ENCODE measurements around the gene GBX1.

The GBX1 gene

DNA sequence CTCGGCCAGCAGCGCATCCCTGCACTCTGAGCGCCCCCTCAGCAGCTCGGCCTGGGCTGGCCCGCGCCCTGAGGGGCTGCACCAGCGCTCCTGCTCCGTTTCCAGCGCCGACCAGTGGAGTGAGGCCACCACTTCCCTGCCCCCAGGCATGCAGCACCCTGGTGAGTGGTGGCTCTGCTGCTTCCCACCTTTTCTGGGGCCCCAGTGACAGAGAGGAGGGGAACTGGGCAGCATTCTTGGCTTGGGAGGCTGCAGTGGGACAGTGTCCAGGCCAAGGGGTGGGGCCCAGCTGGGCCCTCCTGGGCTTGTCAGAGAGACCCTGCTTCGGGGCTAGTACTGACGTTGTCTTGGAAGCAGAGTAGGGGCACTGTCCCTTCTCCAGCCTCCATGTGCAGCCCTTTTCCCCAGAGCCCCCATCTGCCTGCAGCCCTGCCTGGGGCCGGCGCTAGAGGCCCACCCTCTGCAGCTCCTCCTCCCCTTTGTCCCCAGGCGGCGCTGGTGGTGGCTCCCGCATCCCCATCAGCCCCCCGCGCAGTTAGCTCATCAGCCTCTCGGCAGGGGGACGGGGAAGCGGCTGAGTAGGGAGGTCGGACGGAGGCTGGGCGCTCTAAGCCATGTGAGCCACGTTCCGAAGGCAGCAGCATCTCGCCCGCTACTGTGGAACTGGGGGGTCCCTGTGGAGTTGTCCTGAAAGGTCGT lies 29.2 kb downstream of the GBX1 start:
- DNase-seq: no peak

- no peak for DNase-seq
Observed at GRCh38 chr7:151137791-151138152, 29.7 kb downstream of the GBX1 start.

DNA sequence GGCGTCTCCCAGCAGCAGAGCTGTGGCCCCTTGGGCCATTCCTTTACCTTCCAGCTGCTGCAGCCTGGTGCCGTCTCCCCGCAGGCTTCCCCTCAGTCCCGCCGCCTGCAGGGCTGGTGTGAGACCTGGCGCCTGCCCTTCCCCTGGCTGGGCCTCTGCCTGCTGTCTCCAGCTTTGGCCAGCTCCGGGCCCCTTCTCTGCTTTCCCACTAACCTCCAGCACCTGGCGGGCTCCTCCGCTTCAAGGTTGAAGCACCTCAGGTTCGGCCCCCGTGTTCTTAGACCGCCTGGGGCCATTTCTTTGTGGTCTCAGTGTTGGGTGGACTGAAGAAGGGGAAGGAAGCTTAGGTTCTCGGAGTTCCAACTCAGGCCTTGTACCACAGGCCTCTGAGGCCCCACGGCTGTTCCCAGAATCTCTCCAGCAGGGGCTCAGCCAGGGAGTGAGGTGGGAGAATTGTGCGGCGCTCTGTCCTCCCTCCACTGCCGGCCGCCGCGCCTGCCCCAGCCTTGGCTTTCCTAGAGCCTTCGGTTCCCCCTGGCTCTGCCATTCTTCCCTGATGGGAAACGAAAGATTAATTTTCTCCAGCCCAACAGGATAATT lies 30.3 kb downstream of the GBX1 start:
- no peak for DNase-seq

DNA sequence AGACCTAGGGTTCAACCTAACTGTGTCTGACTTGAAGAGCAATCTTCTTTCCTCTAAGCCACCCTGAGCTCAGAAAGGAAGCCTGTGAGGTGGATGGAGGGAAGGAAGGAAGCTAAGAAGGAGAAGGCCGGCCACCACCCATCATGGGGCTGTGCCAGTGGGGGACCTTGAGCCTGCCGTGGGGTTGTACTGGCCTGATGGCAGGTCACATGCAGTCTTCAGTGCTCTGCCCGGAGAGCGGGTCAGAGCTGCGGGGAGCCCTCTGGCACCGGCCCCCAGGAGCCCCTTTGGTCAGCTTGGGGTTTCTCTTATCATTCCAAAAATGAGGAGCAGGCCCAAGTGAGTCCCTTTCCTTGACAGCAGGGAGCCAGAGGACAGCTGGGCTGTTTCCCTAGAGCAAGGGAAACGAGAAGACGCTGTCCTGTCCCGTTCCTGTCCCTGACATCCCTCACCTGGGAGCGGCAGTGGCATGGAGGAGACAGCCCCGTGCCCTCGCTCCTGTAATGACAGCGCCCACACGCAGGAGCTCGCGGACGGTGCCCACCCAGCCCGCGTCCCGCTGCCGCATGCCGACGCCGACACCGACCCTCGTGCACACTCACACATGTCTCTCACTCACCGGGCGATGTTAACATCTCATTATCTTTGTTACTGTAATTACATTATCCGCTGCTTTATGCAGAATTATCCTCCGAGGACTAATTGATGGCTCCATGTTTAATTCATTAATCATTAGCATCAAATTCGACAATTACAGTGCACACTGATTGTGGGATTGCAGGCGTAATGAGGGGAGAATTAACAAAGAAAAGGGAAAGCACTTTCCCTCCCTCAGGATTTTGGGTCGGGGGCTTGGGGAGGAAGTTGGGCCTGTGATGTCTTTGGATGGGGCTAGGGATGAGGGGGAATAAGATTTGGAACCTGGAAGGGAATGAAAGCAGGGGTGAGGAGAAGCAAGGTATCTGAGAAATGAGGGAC lies 31.3 kb downstream of the GBX1 start:
- DNase-seq: no peak

GRCh38 chr7:151135525-151135845 lies 32.0 kb downstream of the GBX1 start:
- DNase-seq: no peak

- DNase-seq: no peak
Observed at GRCh38 chr7:151134743-151135524, 32.6 kb downstream of the GBX1 start.

DNA sequence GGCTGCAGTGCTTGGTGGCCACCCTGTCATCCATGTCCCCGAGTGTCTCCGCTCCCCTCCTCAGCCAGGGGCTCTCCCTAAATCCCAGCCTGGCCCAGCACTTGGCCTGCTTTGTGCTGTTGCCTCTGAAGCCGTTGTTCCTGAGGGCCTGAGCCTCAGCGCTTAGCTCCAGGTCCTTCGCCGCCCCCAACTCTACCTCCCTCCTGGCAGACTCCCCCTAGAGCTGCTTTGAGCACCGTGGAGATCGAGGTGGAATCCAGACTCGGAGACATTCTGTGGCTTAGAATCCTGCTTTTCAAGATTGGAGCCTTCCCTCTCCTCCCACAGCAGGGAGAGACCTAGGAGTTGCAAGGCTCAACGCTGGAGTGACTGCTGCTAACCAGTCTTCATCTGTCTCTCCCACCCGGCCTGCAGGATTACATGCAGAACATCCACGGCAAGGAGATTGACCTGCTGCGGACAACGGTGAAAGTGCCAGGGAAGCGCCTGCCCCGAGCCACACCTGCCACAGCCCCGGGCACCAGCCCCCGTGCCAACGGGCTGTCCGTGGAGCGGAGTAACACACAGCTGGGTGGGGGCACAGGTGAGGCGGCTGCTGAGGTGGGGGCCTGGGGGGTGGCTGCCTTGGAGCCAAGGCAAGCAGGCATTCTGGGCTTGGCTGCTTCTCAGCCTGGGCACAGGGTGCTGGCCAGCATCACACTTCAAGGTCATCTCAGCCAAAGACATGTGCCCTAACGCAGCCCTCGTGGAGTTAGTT lies 33.3 kb downstream of the GBX1 start:
- no peak for DNase-seq

GRCh38 chr7:151133266-151133985 lies 34.1 kb downstream of the GBX1 start:
- DNase-seq: no peak

DNA sequence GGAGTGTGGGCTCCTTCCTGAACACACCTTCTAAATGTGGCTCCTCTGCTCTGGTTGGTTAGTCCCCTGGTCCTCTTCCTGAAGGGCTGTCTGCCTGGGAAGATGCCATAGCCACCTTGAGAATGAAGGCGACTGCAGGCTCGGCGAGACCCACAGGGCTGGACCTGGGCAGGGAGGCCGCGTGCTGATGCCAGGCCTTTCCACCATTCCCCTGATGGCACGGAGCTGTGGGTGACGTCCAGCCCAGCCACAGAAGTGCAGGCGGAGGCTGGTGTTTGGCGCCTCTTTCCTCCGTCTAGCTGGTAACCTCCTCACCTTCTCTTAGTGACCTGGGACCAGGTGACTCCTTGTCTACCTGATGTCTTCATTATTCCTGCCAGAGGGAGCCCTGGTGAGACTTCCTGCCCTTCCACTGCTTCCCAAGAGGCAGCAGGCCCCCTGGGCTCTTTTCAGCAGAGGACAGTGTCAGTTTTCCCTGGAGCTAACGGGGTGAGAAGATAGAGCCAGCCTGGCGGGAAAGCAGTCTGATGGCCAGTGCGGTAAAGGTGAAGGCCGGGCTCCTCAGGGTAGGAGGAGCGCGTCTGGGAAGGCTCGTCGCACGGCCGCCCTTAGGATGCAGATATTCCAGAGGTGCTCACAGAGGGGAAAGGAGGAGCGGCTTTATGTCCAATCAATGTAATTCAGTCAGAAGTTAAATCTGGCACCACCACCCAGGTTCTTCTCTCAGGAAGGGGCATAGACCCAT lies 34.9 kb downstream of the GBX1 start:
- DNase-seq: no peak

DNA sequence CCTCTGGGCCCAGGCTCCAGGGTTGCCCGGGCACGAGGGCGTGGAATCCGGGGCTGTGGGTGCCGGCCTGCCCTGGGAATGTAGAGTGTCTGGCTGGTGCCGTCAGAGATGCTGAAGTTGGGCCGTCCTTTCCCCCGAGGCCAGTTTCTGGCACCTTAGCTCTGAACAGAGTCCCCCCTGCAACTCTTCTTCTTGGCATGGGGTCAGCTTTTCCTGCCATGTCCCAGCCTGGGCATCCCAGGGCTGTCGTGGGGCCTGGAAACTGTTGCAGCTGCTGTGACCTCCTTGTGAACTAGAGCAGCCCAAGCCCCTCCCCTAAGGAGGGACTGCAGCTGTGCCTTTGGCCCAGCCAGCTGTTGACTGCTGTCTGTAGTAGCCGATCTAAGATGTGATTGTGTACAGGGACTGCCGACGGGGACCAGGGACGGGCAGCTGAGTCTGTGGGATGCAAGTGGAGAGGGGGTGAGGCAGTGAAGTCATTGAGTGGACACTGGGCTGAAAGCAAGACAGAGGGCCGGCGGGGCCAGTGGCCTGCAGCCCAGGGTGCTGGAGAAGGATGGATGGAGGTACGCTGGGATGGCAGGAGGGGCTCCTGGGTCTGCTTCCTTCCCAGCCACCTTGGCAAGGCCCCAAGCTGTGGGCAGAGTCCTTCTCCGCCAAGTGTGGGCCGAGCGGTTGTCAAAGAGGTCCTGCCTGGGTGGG lies 35.8 kb downstream of the GBX1 start:
- no peak for DNase-seq

DNA sequence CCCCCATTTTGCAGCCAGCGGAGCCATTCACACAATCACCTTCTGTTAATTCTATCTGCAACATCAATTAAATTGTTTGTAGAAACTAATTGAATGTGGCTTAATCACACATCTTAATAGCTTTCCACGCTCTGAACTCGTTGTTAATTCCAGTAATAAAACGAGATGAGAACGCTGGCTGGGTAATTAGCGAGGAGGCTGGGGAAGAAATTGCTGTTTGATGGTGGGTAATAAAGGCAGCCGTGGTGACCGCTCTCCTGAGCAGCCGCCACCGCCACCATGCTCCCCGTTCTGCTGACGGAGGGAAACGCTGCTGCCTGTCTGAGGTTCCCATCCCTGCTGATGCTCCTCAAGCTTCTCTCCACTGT lies 36.3 kb downstream of the GBX1 start:
- no peak for DNase-seq

DNA sequence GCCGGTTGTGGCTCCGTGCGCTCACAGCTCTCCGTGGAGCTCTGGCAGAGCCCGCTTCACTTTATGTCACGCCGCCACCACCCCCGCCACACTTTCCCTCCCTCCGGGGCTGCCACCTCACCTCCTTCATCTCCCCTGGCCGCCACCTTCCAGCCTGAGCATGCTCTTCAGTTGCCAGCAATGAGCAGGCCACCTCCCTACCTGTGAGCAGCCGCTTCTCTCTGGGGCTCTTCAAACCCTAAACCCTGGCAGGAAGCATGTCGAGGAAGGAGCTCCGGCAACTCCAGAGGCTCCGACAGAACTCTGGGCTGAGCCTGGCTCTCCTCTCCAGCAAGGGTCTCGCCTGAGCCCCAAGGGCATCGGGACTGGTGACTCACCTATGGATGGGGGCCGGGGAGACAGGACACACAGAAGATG lies 36.7 kb downstream of the GBX1 start:
- no peak for DNase-seq

- DNase-seq: no peak
Observed at GRCh38 chr7:151129960-151130591, 37.4 kb downstream of the GBX1 start.

- DNase-seq: no peak
Observed at GRCh38 chr7:151129117-151129959, 38.2 kb downstream of the GBX1 start.

DNA sequence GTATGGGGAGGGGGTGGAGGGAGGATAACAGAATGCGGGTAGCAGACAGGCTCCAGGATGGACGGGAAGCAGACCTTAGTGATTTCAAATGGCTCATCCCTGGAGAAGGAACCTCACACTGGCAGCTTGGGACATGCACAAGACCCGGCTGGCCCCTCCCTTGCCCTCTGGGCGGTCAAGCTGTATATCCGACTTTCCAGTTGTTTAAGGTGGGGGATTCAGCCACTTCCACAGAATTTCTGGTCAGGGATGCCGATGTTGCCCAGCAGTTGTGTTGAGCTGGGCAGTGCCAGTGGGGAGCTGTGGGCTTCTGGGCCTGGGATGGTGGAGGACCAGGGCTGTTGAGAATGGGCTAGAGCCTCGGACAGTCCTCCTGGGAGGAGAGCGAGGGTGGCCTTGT lies 38.8 kb downstream of the GBX1 start:
- no peak for DNase-seq

- DNase-seq: no peak
Observed at GRCh38 chr7:151128144-151128543, 39.4 kb downstream of the GBX1 start.

DNA sequence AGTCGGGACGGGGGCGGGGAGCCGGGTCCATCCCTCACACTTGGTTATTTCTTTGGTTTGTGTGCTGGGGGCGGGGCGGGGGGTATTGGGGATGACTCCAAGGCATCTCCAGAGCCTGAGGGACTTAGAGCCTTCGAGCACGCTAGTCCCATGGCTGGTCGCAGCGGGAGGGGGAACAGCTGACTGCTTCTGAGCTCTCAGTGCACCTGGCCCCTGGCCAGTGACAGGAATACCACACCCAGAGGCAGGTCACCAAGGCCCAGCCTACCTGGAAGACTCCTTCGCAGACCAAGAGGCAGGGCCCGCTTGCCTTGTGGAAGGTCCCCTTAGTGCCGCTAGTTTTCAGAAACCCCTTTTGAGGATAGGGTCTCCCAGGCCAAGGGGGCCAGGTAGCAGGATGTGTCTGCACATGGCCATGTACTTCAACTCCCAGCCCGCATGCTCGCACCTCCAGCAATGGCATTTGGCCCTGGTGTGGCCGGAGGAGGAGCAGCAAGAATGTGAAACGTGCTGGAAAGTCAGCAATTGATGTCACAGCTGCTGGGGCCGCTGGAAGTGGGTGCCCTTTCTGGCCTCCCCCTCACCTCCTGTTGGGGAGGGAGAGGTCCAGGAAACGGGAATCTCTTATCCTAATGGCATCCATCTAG lies 40.9 kb downstream of the GBX1 start:
- no peak for DNase-seq

DNA sequence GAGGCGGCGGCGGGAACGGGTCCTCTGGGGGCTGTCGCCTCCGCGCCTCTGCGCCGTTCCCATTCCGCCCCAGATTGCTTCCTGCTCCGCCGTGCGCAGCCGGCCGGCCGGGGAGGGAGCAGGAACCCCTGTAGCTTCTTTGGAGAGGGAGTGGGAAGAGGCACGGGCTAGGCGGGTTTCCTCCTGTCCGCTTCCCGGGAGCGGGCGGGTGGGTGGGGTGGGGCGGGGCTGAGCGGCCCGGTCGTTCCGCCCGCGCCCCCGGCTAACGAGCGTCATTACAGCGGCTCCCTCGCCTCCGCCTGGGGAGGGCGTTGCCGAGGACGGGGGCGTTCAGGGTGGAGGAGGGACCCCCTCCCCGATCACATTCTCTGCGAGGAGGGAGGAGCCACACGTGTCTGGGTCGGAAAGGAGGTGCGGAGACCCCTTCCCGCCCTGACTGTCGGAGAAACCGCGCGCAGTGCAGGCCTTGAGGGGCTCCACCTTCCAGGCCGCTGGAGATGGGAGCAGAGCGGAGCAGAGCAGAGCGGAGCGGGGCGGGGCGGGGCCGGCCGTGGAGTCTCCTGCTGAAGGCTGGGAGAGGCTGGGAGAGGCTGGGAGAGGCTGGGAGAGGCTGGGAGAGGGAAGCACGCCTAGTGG lies 41.5 kb downstream of the GBX1 start:
- no peak for DNase-seq
